GM19397 (cell line): ENCODE data around the gene AFF3.

Experiments
- ATAC-seq: cut with Tn5 transposase; IDR thresholded peaks from one replicate; pipeline ENCODE4 v1.9.1; 2021; ENCODE audit warnings: mild to moderate bottlenecking, moderate library complexity; ENCODE audit not compliant: unreplicated experiment

The AFF3 gene

DNA sequence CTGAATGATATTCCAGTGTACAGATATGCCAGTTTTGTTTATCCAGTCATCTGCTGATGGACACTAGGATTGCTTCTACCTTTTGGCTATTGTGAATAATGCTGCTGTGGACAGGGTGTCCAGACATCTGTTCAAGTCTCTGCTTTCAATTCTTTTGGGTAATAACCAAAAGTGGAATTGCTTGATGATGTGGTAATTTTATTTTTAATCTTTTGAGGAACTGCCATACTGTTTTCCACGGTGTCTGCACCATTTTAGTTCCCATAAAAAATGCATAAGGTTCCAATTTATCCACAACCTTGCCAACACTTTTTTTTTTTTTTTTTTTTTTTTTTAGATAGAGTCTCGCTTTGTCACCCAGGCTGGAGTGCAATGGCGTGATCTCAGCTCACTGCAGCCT, 510.7 kb downstream of the AFF3 start:
- ATAC-seq: no peak

DNA sequence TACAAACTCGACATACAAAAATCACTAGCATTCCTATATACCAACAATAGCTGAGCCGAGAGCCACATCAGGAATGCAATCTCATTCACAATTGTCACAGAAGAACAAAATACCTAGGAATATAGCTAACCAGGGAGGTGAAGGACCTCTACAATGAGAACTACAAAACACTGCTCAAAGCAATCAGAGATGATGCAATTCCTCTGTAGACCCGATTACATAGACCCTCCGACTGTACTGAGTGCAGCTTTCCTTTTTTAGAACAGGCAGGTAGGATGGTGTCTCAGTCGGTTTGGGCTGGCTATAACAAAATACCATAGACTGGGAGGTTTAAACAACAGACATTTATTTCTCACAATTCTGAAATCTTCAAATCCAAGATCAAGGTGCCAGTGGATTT, 513.1 kb downstream of the AFF3 start:
- no peak for ATAC-seq

DNA sequence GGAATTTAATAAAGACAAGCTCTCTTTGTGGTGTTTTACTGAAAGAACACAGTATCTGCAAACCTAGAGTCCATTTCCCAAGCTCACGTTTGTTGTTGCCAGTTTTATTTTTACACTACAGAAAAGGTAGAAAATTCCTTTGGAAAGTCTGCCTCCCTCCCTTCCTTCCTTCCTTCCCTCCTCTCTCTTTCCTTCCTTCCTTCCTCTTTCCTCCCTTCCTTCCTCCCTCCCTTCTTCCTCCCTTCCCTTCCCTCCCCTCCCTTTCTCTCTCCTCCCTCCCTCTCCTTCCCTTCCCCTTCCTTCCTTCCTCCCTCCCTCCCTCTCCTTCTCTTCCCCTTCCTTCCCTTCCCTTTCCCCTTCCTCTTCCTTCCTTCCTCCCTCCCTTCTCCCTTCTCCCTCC, 516.2 kb downstream of the AFF3 start:
- no peak for ATAC-seq

DNA sequence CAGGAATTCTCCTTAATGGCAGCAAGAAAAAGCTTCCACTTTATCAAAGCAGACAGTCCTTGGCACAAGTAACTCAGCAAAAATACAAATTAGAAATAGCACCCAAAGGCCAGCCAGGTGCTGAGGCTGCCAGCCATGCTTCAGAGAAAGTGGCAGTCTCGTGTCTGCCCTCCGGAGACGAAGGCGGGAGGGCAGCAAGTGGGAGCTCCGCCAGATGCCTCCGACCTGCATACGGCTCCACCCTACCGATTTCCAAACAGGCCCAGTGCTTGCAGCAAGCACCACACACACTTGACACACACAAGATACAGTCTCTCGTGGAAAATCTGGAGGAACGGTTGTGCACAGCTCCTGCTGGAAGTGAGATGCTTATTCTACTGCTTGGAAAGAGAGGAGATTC, 517.7 kb downstream of the AFF3 start:
- ATAC-seq: no peak

DNA sequence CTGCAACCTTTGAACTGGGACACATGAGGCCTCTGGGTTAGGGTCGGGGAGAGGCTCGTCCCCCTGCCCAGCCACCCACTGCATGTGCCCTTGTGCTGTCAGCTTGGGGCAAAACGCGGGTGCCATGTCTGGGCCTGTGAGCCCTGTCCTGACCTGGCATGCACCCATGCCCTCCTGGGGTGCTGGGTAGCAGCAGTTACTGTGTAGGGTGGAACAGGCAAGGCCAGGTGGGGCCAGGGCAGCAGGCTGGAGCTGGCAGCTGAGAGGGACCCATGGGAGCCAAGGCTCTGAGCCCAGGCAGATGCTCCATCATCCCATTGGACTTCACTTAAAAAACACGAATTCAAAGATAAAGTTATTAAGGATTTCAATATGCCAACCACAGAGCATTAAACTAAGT, 518.8 kb downstream of the AFF3 start:
- no peak for ATAC-seq

DNA sequence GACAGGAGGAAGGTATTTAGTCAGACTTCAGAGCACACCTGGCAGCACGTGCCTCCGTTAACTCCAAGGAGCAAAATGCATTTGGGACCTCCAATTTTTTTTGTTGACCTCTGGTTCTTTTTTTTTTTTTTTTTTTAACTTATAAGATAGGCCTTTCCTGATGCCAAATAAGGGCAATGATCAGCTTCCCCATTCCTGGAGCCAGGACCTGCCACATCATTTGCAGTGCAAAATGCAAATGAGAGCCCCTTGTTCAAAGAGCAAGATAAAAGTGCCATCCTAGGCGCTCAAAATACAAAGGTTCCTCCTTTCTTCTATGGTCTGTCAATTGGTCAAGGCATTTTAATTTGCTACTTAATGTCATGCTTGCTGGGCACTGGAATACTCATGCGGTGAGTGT, 519.4 kb downstream of the AFF3 start:
- no peak for ATAC-seq

DNA sequence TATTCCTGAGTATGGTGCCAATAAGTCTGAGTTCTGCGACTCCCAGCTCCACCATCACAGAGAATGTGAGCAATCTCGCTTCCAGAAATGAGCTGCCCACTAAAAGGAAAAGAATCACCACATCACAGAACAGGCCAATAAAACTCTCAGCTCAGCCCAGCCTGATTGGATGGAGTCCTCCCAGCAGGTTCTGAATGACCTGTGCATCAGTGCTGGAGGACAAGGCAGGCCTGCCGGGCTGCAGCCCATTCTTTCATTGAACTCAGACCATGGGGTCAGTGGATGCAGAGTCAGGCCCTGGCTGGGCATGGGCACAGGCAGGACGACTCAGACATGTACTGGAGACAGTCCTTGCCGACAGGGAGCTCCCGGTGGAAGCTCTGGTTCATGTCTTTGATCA, 519.9 kb downstream of the AFF3 start:
- ATAC-seq: no peak

DNA sequence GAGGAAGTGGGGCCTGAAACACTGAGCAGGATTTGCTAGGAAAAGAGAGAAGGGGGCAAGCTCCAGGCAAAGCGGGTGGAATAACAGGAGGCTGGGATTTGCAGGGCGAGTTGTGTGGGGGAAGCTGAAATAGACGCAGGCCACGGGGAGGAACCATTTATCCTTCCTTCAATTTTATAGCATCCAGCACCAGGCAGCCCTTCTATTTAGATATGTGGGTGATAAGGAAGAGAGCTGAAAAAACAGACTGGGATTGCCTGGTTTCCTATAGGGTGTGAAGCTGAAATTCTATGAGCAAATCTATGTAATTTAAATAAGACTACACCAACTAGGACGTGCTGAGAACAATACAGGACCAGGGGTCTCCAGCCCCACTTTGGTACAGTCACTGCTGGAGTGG, 520.6 kb downstream of the AFF3 start:
- no peak for ATAC-seq

DNA sequence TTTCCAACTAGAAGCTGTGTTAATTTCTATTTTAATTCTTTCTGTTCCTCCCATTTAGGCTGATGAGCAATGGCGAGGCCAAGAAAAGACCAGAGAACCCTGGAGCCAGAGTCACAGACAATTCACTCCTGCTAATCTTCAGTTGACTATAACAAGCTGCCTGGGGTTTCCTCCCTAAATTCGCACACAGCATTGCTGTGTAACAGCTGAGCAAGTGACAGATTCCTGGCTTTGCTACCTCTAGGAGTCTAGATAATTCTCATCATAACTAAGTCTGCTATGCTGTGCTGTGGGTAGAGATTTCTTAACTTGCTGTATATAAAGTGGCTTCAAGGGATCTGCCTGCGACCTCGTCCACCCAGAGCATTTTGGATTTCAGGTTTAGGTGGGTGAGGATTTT, 521.3 kb downstream of the AFF3 start:
- no peak for ATAC-seq

DNA sequence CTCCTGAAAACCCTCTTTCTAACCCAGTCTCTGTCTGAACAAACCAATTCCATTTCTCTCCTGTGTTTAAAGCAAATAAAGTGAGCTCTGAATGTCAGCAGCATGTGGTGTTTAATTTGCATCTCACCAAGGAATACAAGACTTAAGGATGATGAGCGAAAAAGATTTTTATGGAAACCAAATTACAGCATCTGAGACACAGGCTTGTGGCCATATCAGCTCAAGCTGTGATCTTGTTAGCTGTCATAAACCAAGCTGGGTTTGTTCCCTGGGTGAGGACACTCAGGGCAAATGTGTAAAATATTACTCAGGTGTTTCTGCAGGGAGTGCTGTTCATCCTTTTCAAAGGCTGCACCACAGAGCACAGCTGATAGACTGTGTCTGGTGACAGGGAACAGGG, 523.2 kb downstream of the AFF3 start:
- no peak for ATAC-seq

DNA sequence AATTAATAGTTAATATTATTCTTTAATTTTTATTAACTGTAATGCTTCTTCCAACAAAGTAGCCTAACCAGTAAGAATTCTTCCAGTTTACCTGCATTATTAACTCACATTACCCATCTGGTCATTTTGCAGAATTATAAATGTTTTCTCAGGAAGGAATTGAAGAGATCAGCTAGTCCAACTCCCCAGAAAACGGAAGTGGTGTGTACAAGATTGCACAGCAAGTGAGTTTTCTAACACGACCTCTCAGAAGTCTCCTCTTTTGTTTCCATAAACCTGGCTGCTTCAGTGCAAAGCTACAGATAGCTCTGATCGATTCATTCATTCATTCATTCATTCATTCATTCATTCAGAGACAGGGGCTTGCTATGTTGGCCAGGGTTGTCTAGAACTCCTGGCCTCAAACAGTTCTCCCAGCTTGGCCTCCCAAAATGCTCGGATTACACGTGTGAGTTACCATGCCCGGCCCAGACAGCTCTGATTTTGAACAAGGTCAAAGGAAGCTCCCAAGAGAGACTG, 523.8 kb downstream of the AFF3 start:
- no peak for ATAC-seq

DNA sequence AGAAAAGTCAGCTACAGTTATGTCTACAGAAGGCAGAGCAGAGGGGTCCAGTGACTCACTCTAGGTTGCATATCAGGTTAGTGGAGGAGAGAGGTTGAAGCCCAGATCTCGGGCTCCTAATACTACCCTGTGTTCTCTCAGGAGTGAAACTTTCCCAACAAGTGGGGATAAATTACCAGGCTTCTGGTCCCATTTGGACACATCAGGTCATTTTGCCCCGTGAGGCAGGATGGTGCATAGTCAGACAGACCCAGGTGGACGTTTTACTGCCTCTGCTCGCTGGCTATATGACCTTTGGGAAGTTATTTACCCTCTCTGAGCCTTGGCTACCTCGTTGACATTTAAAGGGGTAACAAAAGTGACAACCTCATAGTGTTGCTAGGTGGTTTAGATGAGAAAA, 524.6 kb downstream of the AFF3 start:
- ATAC-seq: no peak

DNA sequence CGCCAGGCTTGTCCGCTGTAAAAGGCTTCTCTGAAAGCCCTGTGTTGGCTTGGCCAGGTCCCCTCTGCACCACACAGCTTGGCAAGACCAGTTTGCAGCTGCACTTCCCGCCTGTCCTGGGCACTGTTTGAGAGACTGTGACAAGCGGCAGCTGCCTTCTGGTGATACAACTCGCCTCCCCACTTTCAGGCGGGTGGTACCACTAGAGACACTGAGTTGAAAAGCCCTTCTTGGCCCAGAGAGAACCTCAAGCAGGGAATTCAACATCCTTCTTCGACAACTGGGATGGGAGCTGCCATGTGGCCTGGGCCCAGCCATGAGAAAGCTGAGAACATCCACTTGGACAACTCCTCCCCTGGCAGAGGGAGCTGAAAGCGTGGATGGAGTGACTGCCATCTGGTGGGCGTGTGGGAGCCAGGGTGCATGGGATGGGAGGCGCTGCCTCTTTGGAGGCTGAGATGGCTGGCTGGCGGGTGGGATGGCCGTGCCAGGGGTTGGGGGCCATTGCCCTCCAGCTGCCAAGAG, 527.1 kb downstream of the AFF3 start:
- no peak for ATAC-seq

DNA sequence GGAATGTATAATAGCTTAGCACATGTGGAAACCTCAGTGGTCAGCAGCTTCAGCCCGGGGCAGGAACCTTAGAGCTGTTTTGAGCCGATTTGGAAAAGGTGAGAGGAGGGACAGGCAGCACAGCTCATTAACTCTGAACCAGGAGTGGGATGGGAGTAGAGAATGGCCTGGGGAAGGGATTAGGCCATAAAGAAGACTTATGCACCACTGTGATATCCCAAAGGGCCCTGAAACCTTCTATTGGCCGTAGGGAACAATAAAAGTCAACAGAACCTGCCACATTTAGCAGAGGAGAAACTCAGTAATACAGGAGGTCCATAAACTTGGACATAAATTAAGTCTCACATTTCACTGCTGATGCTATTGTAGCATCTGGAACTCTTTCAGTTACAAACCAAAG, 528.4 kb downstream of the AFF3 start:
- no peak for ATAC-seq

DNA sequence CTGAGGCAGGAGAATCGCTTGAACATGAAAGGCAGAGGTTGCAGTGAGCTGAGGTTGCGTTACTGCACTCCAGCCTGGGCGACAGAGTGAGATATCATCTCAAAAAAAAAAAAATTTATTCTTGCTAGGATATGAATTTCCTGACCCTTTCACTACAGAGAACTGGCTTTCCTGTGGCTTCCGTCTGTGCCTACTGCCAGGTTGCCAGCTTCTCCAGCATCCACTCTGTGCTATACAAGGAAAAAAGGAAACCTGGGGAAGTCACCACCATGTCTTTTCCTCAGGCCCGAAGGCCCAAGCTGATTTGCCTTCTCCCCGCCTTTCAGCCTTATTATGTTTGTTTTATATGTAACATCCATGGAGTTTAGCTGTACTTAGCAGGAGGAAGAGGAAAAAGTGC, 530.6 kb downstream of the AFF3 start:
- no peak for ATAC-seq

DNA sequence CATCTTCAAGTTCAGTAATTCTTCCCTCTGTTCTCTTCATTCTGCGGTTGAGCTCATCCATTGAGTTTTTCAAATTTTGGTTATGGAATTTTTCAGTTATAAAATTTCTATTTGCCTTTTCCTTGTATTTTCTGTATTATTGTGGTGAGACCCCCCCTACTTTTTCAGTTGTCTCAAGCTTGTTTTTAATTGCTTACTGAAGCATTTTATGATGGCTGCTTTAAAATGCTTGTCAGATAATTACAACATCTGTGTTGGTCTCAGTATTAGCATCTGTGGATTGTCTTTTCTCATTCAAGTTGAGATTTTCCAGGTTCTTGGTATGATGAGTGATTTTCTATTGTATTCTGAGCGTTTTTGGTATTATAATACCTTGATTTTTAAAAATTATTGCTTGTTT, 531.4 kb downstream of the AFF3 start:
- ATAC-seq: no peak

DNA sequence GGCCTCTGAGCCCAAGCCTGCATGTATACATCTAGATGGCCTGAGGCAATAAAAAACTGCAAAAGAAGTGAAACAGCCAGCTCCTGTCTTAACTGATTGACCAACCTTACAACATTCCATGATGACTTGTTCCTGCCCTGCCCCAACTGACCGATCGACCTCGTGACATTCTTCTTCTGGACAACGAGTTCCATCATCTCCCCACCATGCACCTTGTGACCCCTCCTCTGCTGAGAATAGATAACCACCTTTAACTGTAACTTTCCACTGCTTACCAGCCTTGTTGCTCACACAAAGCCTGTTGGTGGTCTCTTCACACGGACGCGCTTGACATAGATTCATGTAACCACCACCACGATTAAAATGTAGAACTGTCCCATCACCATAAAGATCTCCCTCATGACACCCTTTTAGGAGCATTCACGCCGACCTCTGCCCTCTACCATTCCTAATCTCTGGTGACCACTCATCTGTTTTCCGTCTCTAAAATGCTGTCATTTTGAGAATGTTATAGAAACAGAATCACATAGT, 532.5 kb downstream of the AFF3 start:
- ATAC-seq: no peak

DNA sequence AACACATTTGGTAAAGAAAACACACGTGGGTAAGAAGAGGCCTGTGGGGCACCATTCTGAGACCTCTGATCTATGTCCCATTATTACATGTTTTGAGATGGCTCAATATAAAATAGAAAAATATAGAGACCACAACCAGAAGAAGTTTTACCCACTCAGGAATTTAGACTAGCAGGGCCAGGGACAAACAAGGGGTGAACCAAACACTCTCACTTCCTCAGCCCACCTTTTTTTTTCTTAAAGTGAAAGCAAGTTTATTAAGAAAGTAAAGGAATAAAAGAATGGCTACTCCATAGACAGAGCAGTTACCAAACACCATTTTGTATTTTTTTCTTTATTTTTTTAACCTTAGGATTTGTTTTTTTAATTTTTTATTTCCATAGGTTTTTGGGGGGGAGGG, 533.5 kb downstream of the AFF3 start:
- ATAC-seq: no peak

DNA sequence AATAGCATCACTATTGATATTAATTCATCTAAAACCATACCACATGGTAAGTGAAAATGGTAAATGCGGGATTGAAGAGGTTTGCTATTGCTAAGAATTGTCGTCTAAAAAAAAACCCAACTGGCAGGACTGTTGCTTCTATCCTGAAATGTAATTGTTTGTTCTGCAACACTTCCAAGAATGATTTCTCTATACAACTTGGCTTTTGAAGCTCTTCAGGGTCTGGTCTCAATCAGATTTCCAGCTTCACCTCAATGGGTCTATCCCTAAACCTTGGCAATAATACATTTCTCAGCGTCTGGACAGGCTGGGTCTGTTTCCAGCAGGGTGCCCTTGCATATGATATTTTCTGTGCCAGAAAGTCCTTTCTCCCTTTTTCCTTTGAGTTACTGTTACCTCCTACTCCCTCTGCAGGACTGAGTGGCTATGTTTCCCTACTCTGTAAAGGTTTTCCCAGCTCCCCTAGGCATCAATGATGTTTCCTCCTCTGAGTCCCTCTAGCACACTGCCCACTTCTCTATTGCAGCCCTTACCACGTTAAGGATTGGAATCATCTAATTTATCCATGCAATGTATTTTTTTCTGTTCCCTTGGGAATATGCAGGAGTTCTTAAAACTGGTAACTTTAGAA, 534.4 kb downstream of the AFF3 start:
- ATAC-seq: no peak

DNA sequence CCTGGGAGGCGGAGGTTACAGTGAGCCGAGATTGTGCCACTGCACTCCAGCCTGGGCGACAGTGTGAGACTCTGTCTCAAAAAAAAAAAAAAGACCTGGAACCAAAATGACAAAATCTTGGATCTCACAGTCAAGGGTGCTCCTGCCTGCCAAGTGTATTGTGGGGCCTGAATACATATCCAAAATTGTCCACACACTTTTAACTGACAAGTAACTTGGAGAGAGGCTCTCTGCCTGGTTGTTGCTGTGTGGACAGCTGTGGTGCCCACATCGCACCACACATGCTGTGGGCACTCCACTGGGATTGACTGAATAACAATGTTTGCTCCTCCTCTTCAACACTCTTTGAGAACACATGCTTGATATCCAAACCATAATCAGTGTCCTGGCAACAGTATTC, 534.9 kb downstream of the AFF3 start:
- ATAC-seq: no peak

DNA sequence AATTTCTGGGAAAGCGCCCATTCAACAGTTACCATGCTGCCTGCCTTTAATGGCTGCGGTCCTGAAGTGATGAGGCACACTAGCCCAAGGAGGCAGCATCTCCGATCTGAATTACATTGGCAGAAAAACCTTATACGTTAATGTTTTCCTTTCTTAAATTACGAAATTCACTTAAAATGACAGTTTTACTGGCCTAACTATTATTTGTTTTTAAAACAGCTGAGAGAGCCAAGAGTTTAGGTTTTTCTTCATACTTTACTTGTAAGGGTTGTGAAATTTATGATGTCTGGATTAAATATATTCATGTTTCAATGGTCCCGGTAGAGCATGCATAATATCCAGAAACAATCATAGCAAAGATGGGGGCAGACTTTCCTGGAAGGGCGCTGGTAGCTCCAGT, 537.4 kb downstream of the AFF3 start:
- ATAC-seq: no peak

DNA sequence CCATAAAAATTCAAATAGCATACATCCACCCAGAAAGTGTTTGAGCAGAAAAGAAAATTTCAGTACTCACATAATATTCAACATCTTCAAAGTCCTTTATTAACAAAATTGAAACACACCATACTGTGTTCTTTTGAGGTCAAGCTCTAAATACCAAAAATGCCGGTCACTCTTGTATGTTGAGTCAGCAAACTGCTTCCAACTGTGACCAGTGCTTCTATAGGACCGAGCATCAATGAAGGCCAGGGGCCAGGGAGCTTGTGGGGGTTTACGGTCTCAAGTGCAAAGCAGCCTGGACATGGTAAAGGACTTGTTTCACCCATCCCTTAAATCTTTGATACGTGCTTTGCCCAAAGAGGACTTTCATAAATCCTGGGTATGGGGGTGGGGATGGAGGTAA, 539.9 kb downstream of the AFF3 start:
- ATAC-seq: no peak
